ENCODE results near the gene CFAP97D1.

The CFAP97D1 gene

GRCh38 chr17:43829738-43830137 is 49.5 kb downstream of the CFAP97D1 start:
- Histone ChIP-seq H3K36me3 (ENCODE audit: insufficient read depth) (no peaks in the 10 kb centered on the region), H3K27ac (no peak overlapping the region), H3K4me1 (ENCODE audit: low read depth, poor library complexity, severe bottlenecking) (peaks cover 11% of the 10 kb centered on the region), H3K4me3 (IDR thresholded peaks at IDR 0.05; ENCODE audit: insufficient read depth, low read depth, low read length) (no peak overlapping the region), H3K27me3 (ENCODE audit: insufficient read depth, low read depth) (peaks cover 3% of the 10 kb centered on the region; the same call in 1 of the 2 replicates), H4K20me1 (ENCODE audit: insufficient read depth) (no peaks in the 10 kb centered on the region), H3K9ac (no peak overlapping the region), H2AFZ (ENCODE audit: low read depth) (no peak overlapping the region), H3K79me2 (ENCODE audit: insufficient read depth, low read depth) (no peaks in the 10 kb centered on the region), H3K4me2 (no peak overlapping the region)
- no peak for TF ChIP-seq CTCF (conservative IDR thresholded peaks at IDR 0.05; ENCODE audit: low read depth, low read length)

- Histone ChIP-seq H3K36me3 (ENCODE audit: insufficient read depth) (no peaks in the 10 kb centered on the region), H3K79me2 (ENCODE audit: insufficient read depth, low read depth) (no peaks in the 10 kb centered on the region), H4K20me1 (ENCODE audit: insufficient read depth) (no peaks in the 10 kb centered on the region), H3K9ac (no peak overlapping the region), H3K4me1 (ENCODE audit: low read depth, poor library complexity, severe bottlenecking) (peaks cover 11% of the 10 kb centered on the region), H3K4me3 (IDR thresholded peaks at IDR 0.05; ENCODE audit: insufficient read depth, low read depth, low read length) (no peak overlapping the region), H3K27me3 (ENCODE audit: insufficient read depth, low read depth) (peaks cover 3% of the 10 kb centered on the region; the same call in 1 of the 2 replicates), H2AFZ (ENCODE audit: low read depth) (no peak overlapping the region), H3K27ac (no peak overlapping the region), H3K4me2 (no peak overlapping the region)
- no peak for TF ChIP-seq CTCF (conservative IDR thresholded peaks at IDR 0.05; ENCODE audit: low read depth, low read length)
Measured at GRCh38 chr17:43830510-43831140, 50.4 kb downstream of the CFAP97D1 start.

- Histone ChIP-seq H3K27ac (no peak overlapping the region), H3K9ac (no peak overlapping the region), H2AFZ (ENCODE audit: low read depth) (no peak overlapping the region), H4K20me1 (ENCODE audit: insufficient read depth) (no peaks in the 10 kb centered on the region), H3K36me3 (ENCODE audit: insufficient read depth) (no peaks in the 10 kb centered on the region), H3K4me2 (no peak overlapping the region; the same call in 1 of the 2 replicates), H3K27me3 (ENCODE audit: insufficient read depth, low read depth) (peaks cover 3% of the 10 kb centered on the region; the same call in 1 of the 2 replicates), H3K79me2 (ENCODE audit: insufficient read depth, low read depth) (no peaks in the 10 kb centered on the region), H3K4me3 (IDR thresholded peaks at IDR 0.05; ENCODE audit: insufficient read depth, low read depth, low read length) (no peak overlapping the region), H3K4me1 (ENCODE audit: low read depth, poor library complexity, severe bottlenecking) (peaks cover 11% of the 10 kb centered on the region)
- no peak for TF ChIP-seq CTCF (conservative IDR thresholded peaks at IDR 0.05; ENCODE audit: low read depth, low read length)
Measured at GRCh38 chr17:43831633-43832032, 51.4 kb downstream of the CFAP97D1 start.

GRCh38 chr17:43832168-43832975 is 52.1 kb downstream of the CFAP97D1 start:
- peak overlapping the region; percentile 72 for H3K4me2 ChIP-seq
- H3K27ac ChIP-seq: no peak overlapping the region
- peak overlapping the region; percentile 56 for H3K9ac ChIP-seq
- no peak for TF ChIP-seq CTCF (conservative IDR thresholded peaks at IDR 0.05; ENCODE audit: low read depth, low read length)
- no peaks in the 10 kb centered on the region for H3K79me2 ChIP-seq (ENCODE audit: insufficient read depth, low read depth)
- H3K36me3 ChIP-seq (ENCODE audit: insufficient read depth): no peaks in the 10 kb centered on the region
- H3K4me1 ChIP-seq (ENCODE audit: low read depth, poor library complexity, severe bottlenecking): peaks cover 11% of the 10 kb centered on the region
- no peaks in the 10 kb centered on the region for H4K20me1 ChIP-seq (ENCODE audit: insufficient read depth)
- H2AFZ ChIP-seq (ENCODE audit: low read depth): peak overlapping the region; percentile 70
- peaks cover 3% of the 10 kb centered on the region; the same call in 1 of the 2 replicates for H3K27me3 ChIP-seq (ENCODE audit: insufficient read depth, low read depth)
- peak overlapping the region; percentile 39 for H3K4me3 ChIP-seq (IDR thresholded peaks at IDR 0.05; ENCODE audit: insufficient read depth, low read depth, low read length)
